Inferior parietal cortex (tissue), 1 donor: ENCODE measurements around the gene GPR162.
"Not testable (repeated sequence)": the region's sequence is repeated elsewhere in the genome, so short reads cannot be mapped to it uniquely, and the experiment has no call there.

Experiments used
- DNase-seq: peaks from one replicate; pipeline ENCODE4 v3.0.0-alpha.2; 2016; ENCODE audit errors: extremely low spot score

GPR162 gene

DNA sequence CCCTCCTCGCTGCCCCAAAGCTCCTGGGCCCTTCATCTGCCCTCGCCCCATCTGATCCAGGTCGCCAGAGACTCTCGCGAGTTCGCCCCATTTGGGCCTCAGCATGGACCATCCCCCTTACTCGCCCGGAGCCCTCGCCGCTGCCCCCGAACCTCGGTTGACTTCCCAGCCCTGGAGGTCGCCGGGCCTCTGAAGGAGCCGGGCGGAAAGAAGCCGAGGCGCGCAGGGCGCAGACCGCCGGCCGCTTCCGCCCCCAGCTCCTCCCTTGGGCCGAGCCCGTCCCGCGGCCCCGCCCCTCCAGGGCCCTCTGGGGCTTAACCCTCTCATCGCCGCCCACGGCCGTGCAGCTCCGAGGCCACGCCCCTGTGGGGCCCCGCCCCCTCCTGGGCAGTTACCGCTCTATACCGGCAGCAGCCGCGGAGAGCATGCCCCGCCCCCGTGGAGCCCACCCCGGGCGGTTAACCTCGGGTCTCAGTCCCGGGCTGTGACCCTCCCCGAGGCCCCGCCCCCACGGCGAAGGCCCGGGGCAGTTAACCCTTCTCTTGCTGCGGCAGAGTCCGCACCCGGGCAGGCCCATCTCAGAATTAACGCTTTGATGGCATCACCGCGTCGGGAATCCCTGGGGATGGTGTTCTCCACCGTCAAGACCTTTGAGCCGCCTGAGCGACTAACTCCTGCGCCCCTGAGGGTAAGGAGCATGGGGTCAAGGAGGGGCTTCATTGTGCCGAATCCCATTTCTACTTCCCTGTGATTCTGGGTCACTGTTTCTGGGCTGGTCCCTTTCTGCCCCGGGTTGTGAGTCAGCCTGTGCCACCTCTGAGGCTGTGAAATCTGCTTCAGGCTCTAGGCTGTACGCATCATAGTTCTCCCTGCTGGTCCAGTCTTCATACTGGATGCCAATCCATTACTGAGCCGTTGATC is 51.7 kb downstream of the GPR162 start, which contains the start of gene SPSB2:
Gene SPSB2, minus strand, starts transcription at position 210 of the 921 bp plus-strand sequence. CDS start 402 bp downstream, outside the sequence.
- DNase-seq, result peak; percentile 88

DNA sequence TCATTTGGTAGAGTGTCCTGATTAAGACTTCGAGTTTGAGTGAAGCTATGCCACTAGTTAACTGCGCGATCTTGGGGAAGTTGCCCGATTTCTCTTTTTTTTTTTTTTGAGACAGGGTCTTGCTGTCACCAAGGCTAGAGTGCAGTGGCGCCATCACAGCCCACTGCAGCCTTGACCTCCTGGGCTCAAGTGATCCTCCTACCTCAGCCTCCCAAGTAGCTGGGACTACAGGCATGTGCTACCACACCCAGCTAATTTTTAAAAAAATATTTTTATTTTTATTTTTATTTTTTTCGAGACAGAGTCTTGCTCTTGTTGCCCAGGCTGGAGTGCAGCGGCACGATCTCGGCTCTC is 52.4 kb downstream of the GPR162 start:
- DNase-seq, result not testable (repeated sequence)
